WTC11 (cell line): ENCODE results near the gene ACSF3. TPM values are rescaled to one million over a fixed set of nuclear protein-coding genes. Genes with fewer than 3 reads are reported as not detected.

ENCODE experiments used
- ATAC-seq: fragments of 200-7000 bp; cut with Tn5 transposase; 2 replicates; pipeline ENCODE4 v1.10.0; 2021; ENCODE audit warnings: mild to moderate bottlenecking, moderate library complexity
- CTCF ChIA-PET: fragments of 300-600 bp; sonication (Branson Sonifier 250); formaldehyde crosslinking; loops from one replicate; lab custom pipeline; 2021; ENCODE audit warnings: antibody characterized with exemption; lab: Charles Lee
- POLR2A ChIA-PET: fragments of 350-600 bp; sonication (Branson Sonifier 250); formaldehyde crosslinking; loops from one replicate; lab custom pipeline; 2021; ENCODE audit warnings: antibody characterized with exemption; lab: Charles Lee
- DNase-seq: peaks from one replicate; pipeline ENCODE4 v3.0.0; 2021; ENCODE audit warnings: low spot score
- H3K27ac Mint-ChIP-seq: 2 replicates; pipeline ENCODE4 v1.8.0; 2021; ENCODE audit warnings: mixed read lengths
- H3K27me3 Mint-ChIP-seq: 2 replicates; pipeline ENCODE4 v1.8.0; 2021; ENCODE audit warnings: low read depth, mild to moderate bottlenecking, moderate library complexity, mixed read lengths
- H3K36me3 Mint-ChIP-seq: 2 replicates; pipeline ENCODE4 v1.8.0; 2021; ENCODE audit warnings: mixed read lengths
- H3K4me1 Mint-ChIP-seq: 2 replicates; pipeline ENCODE4 v1.8.0; 2022; ENCODE audit warnings: mixed read lengths
- H3K4me3 Mint-ChIP-seq: 2 replicates; pipeline ENCODE4 v1.8.0; 2021; ENCODE audit warnings: mild to moderate bottlenecking, moderate library complexity, mixed read lengths
- H3K9me3 Mint-ChIP-seq: 2 replicates; pipeline ENCODE4 v1.8.0; 2021; ENCODE audit warnings: mixed read lengths
- GTF2I ChIP-seq: fragments of 250-450 bp; sonication (Bioruptor Pico); conservative IDR thresholded peaks from 2 replicates; pipeline ENCODE4 v1.4.0; 2021; ENCODE audit warnings: mild to moderate bottlenecking
- MYBL2 ChIP-seq: sonication (generic); formaldehyde crosslinking; IDR thresholded peaks from 2 replicates; pipeline ENCODE4 v1.8.1; 2023; ENCODE audit warnings: mild to moderate bottlenecking, moderate library complexity, missing genetic modification reagents
- NFATC4 ChIP-seq: fragments of 250-450 bp; sonication (Bioruptor Pico); IDR thresholded peaks from 2 replicates; pipeline ENCODE4 v1.9.0; 2021; ENCODE audit warnings: mild to moderate bottlenecking
- ZNF219 ChIP-seq: sonication (generic); formaldehyde crosslinking; IDR thresholded peaks from 2 replicates; pipeline ENCODE4 v1.8.0; 2023; ENCODE audit warnings: missing genetic modification reagents, mild to moderate bottlenecking, borderline replicate concordance
- total RNA-seq: library from RNA; stranded (reverse); gene quantifications from 3 replicates; pipeline ENCODE4 v1.2.3, GENCODE V29; 2021
- TF ChIP-seq, protein P1 (sequence below): fragments of 250-450 bp; sonication (Bioruptor Pico); IDR thresholded peaks from 2 replicates; pipeline ENCODE4 v2.1.2; 2022; ENCODE audit warnings: mild to moderate bottlenecking, moderate library complexity
- TF ChIP-seq, protein P2 (sequence below): sonication (generic); formaldehyde crosslinking; IDR thresholded peaks from 2 replicates; pipeline ENCODE4 v1.8.1; 2023; ENCODE audit warnings: mild to moderate bottlenecking, moderate library complexity, missing genetic modification reagents
- TF ChIP-seq, protein P3 (sequence below): sonication (generic); formaldehyde crosslinking; conservative IDR thresholded peaks from 2 replicates; pipeline ENCODE4 v1.8.1; 2022; ENCODE audit warnings: mild to moderate bottlenecking, missing genetic modification reagents
- TF ChIP-seq, protein P4 (sequence below): fragments of 250-450 bp; sonication (Bioruptor Pico); IDR thresholded peaks from 2 replicates; pipeline ENCODE4 v1.9.0; 2021; ENCODE audit warnings: mild to moderate bottlenecking

Gene ACSF3
- total RNA-seq, 1 experiment from 2014 or later, result 22.9 TPM

DNA sequence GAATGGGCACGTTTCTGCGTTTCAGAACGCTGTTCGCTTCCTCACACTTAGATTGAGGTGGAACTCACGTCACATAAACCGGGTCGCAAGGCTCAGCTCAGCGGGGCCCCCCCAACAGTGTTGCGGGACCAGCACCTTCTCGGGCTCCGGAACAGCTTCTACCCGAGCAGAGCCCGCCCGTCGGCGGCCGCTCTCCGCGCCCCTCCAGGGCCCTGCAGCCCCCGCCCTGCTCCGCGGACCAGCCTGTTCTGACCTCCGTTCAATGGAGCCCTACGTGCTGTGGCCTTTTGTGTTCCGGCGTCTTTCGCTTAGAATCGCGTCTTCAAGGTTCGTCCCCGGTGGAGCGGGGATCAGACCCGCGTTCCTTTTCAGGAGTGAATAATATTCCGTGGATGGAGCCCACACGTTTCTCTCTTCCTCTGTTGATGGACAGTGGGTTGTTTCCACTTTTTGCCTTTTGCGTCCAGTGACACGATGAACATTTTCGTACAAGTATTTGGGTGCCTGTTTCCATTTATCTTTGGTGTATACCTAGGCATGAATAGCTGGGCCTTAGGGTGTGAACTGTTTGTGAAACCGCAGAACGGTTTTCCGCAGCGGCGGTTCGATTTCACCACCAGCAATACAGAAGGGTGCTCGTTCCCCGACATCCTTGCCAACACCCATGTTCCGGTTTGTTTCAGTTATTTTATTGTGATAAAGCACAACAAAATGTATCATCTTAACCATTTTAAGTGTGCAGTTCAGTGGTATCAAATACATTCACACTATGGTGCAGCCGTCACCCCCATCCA lies 109.0 kb downstream of the ACSF3 start:
- TF ChIP-seq, protein P1, sequence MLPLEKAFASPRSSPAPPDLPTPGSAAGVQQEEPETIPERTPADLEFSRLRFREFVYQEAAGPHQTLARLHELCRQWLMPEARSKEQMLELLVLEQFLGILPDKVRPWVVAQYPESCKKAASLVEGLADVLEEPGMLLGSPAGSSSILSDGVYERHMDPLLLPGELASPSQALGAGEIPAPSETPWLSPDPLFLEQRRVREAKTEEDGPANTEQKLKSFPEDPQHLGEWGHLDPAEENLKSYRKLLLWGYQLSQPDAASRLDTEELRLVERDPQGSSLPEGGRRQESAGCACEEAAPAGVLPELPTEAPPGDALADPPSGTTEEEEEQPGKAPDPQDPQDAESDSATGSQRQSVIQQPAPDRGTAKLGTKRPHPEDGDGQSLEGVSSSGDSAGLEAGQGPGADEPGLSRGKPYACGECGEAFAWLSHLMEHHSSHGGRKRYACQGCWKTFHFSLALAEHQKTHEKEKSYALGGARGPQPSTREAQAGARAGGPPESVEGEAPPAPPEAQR (CRISPR knock-in tag), result no peak
- TF ChIP-seq, protein P2, sequence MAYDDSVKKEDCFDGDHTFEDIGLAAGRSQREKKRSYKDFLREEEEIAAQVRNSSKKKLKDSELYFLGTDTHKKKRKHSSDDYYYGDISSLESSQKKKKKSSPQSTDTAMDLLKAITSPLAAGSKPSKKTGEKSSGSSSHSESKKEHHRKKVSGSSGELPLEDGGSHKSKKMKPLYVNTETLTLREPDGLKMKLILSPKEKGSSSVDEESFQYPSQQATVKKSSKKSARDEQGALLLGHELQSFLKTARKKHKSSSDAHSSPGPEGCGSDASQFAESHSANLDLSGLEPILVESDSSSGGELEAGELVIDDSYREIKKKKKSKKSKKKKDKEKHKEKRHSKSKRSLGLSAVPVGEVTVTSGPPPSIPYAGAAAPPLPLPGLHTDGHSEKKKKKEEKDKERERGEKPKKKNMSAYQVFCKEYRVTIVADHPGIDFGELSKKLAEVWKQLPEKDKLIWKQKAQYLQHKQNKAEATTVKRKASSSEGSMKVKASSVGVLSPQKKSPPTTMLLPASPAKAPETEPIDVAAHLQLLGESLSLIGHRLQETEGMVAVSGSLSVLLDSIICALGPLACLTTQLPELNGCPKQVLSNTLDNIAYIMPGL (CRISPR knock-in tag), result no peak
- TF ChIP-seq NFATC4 (CRISPR knock-in tag) (no peak), GTF2I (CRISPR knock-in tag) (0 out of 2 replicates have a peak, but pooled peaks have one; percentile 6), ZNF219 (no peak), MYBL2 (CRISPR knock-in tag) (no peak)
- TF ChIP-seq, protein P3, sequence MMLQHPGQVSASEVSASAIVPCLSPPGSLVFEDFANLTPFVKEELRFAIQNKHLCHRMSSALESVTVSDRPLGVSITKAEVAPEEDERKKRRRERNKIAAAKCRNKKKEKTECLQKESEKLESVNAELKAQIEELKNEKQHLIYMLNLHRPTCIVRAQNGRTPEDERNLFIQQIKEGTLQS, result no peak
- TF ChIP-seq, protein P4, sequence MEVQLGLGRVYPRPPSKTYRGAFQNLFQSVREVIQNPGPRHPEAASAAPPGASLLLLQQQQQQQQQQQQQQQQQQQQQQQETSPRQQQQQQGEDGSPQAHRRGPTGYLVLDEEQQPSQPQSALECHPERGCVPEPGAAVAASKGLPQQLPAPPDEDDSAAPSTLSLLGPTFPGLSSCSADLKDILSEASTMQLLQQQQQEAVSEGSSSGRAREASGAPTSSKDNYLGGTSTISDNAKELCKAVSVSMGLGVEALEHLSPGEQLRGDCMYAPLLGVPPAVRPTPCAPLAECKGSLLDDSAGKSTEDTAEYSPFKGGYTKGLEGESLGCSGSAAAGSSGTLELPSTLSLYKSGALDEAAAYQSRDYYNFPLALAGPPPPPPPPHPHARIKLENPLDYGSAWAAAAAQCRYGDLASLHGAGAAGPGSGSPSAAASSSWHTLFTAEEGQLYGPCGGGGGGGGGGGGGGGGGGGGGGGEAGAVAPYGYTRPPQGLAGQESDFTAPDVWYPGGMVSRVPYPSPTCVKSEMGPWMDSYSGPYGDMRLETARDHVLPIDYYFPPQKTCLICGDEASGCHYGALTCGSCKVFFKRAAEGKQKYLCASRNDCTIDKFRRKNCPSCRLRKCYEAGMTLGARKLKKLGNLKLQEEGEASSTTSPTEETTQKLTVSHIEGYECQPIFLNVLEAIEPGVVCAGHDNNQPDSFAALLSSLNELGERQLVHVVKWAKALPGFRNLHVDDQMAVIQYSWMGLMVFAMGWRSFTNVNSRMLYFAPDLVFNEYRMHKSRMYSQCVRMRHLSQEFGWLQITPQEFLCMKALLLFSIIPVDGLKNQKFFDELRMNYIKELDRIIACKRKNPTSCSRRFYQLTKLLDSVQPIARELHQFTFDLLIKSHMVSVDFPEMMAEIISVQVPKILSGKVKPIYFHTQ (CRISPR knock-in tag), result no peak
- no peak overlapping the region for H3K27ac Mint-ChIP-seq
- ChIA-PET POLR2A (interaction anchor here (0.6 to 1.5 kb wide), 2 partner anchors 10 to 157 kb away, joined by 3 read pairs; no protein-coding TSS in a partner anchor), CTCF (interaction anchor here (1.4 to 3.1 kb wide), 4 partner anchors 10 to 35 kb away, joined by 3 to 17 read pairs (median 6); partner anchors contain the start of gene CDH15)
- no peaks in the 10 kb centered on the region for H3K36me3 Mint-ChIP-seq
- H3K27me3 Mint-ChIP-seq, result peaks cover 49% of the 10 kb centered on the region
- peak overlapping the region; percentile 76 for H3K4me3 Mint-ChIP-seq
- ATAC-seq, result no peak
- peak; percentile 29 for DNase-seq
- H3K9me3 Mint-ChIP-seq, result no peaks in the 10 kb centered on the region
- no peaks in the 10 kb centered on the region for H3K4me1 Mint-ChIP-seq

Other genes starting within 250 kb of the ACSF3 start
- gene GALNS, start 236.9 kb upstream of the ACSF3 start, total RNA-seq, result 23.0 to 29.5 TPM (median 25.8 TPM) in 3 replicates
- 63.1 to 82.0 TPM (median 64.5 TPM) in 3 replicates for gene TRAPPC2L, start 236.7 kb upstream of the ACSF3 start, total RNA-seq
- gene PABPN1L, start 227.2 kb upstream of the ACSF3 start, total RNA-seq, result not detected in 3 replicates
- gene CBFA2T3, start 116.6 kb upstream of the ACSF3 start, total RNA-seq, result 1.9 to 2.8 TPM (median 2.6 TPM) in 3 replicates
- 0.41 to 0.76 TPM (median 0.46 TPM) in 3 replicates for gene CDH15, start 77.9 kb downstream of the ACSF3 start, total RNA-seq
- 9.8 to 12.1 TPM (median 10.7 TPM) in 3 replicates for gene SLC22A31, start 106.7 kb downstream of the ACSF3 start, total RNA-seq
- gene ZNF778, start 123.9 kb downstream of the ACSF3 start, total RNA-seq, result 15.5 to 31.2 TPM (median 15.6 TPM) in 3 replicates